ENCODE results near the gene PPP1R11.

The PPP1R11 gene

DNA sequence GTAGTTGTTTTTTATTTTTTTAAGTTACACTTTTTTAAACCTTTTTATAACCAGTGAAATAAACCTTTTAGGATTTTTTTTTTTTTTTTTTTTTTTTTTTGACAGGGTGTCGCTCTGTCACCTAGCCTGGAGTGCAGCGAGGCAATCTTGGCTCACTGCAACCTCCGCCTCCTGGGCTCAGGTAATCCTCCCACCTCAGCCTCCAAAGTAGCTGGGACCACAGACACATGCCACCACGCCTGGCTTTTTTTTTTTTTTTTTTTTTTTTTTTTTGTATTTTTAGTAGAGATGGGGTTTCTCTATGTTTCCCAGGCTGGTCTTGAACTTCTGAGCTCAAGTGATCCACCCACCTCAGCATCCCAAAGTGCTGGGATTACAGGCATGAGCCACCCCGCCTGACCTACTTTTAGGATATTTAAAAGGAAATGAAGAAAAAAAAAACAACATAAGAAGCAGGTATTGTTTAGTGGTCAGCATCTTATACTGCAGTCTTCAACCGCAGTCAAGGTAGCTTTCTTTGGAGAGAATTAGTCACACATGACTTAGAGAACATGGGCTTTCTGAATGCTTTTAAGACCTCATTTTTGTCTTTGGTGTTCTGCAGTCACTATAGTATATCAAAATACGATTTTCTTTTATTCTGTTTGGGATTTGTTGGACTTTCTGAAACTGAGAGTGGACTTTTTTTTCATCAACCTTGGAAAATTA, 4.4 kb upstream of the PPP1R11 start:
- DNase-seq, result no peak

DNA sequence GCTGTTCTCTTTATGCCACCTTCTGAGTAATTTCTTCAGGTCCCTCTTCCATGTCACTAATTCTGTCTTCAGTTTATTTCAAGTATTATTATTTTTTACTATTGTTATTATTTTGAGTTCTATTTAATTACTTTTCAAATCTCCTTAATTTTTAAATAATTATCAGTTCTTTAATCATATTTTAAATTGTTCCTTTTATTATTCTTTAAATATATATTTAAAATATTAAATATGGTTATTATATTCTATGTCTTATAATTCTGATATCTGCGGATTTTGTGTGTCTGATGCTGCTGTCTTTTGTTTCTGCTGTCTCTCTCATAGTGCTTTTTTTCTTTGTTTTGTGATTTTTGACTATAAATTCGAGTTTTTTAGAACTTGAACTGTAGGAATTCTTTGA, 3.7 kb upstream of the PPP1R11 start:
- DNase-seq, result no peak

DNA sequence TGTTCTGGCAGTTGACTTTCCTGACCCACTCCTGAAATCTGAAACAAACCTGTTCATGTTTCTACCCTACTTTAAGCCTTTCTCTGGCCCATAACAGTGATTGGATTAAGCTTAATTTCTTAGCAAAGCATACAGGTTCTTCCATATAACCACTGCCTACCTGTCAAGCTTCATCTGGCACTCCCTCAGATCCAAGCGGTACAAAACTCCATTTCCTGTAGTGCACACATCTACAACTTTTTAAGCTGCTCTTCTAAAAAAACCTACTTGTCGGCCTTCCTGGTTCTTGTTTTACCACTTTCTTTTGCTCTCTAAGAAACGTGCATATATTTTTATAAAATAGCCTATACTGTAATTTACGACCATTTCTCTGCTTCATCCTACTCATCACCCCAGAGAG, 916 bp upstream of the PPP1R11 start:
- DNase-seq, result no peak

DNA sequence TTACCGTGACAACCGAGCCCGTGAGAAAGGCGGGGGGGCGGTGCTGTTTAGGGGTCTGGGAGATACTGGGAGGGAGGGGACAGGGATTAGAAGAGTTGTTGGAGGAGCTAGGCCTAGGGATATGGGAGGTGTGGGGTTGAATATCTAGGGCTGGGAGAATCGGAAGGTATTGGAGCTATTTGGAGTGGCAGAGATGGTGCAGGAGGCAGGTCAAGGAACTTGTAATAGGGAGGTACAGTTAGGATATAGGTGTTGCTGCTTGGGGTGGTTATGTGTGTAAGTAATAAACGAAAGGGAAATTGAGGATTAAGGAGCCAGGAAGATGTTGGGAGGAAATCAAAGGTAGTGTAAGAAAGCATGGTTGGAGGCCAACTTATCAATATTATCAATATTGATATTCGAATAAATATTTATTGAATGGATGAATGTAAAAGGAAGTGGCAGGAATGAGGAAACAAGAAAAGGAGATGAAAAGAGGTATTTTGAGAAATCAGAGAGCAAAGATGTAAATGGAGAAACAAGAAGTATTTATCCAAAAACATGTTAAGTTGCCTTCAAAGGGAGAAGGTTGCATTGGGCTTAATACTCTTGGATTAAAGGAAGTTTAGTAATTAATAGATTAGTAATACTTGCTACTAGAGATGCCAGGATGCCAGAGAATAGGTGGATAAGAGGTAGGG, 602 bp downstream of the PPP1R11 start:
- no peak for DNase-seq

DNA sequence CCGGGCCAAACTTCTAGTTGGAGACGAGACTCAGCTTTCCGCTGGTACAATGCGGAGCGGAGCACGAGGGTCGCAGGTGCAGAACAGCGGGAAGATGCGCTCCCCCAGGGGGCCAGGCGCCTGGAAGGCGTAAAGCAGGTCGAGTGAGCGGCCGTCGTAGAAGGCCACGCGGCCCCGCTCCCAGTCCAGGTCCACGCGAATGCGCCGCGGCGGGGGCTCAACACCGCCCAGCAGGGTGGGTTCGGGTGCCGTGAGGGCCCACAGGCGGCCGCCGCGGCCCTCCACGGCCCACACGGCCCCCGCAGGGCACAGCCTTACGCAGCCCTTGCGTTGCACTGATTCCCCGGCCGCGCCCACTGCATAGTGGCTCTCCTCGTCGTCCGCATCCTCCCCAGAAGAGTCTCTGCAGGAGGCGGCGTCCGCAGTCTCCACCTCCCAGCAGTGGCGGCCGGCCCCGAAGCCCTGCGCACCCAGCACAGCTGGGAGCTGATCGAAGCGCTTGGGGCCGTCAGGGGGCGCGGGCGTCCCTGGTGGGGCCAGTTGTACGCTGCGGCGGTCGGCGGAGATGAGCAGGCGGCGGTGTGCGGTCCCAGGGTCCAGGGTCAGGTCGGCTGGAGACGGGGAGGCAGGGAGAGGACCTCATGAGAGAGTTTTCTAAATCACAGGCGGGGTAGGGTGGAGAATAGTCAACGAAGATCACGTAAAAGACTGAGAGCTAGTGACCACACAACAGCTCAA, 4.3 kb downstream of the PPP1R11 start:
- DNase-seq, result no peak

DNA sequence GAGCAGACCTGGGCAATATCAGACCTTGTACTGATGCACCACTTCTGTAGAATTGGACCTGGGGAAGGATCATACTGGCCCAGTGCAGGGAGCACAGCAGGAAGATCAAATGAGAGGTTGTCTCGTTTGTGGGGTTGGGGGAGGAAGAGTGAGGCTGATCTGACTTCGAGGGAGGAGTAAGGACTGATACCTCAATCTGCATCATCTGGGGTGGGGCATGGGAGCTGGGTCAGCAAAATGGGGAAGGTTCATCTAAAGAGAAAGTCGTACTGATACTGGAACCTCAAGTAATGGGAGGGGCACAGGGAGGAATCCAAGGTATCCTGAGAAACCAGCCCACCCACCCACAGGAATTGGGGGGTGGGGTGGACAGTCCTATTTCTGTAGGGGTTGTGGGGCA, 4.9 kb downstream of the PPP1R11 start:
- no peak for DNase-seq

DNA sequence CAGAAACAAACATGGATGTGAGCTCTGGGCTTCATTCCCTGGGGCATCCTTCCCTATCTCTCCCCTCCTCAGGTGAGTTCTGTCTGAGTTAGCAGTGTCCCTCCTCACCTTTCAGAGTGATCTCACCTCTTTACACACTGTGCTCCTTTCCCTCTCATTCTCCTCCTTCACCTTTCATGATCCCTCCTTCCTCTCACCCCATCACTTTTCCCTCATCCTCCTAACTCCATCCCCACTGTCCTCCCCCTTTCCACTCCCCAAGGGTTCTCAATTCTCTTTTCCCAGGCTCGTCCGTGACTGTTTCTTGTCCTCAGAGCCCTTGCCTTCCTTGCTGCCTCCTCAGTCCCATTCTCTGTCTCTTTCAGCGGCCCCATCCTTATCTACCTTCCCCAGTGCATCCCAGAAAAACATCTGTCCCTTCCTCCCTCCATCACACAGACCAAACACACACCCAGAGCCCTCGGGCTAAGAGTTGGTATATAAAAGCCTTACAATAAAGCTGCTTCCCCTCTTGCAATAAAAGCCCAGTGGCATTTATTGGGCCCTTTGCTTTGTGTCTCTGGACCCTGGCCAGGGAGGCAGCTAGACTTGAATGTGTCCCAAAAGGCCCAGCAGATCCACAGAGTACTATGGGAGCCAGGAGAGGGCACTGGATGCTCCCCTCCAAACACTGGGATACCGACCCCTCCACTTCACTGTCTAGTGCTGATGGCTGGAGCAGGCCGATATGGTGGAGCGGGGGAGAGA, 6.7 kb downstream of the PPP1R11 start:
- DNase-seq, result no peak

DNA sequence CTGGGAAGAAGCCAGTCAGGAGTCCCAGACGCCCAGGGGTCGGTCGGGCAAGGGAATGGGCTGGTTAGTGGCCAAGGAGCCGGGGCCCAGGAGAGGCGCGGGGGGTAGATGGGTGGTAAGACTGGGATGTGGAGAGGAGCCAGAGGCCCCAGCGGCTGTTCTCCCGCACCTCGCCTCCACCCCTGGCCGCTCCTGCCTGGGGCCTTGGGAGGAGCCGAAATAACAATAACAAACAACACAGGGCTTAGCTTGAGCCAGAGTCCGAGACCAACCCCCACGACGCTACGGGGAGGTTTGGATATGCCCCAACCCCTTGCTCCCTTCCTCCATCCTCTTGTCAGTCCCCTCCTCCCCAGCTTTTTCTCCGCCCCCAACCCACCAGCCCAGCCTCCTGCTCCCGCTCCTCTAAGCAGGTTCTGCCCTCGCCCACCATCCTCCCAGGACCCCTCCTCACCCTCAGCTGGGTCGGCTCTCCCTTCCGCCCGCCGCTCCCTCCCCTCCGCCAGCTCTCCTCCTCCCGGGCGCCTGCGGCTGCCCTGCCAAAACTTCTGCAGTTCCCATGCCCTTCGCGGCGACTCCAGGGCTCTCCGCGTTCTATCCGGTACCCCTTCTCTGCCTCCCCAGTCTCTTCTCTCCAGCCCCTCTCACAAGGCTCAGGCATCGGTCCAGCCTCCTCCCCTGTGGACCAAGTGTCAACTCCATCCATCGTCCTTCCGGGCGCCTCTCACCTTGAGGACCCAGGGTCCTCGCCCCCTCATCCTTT, 7.5 kb downstream of the PPP1R11 start:
- no peak for DNase-seq

DNA sequence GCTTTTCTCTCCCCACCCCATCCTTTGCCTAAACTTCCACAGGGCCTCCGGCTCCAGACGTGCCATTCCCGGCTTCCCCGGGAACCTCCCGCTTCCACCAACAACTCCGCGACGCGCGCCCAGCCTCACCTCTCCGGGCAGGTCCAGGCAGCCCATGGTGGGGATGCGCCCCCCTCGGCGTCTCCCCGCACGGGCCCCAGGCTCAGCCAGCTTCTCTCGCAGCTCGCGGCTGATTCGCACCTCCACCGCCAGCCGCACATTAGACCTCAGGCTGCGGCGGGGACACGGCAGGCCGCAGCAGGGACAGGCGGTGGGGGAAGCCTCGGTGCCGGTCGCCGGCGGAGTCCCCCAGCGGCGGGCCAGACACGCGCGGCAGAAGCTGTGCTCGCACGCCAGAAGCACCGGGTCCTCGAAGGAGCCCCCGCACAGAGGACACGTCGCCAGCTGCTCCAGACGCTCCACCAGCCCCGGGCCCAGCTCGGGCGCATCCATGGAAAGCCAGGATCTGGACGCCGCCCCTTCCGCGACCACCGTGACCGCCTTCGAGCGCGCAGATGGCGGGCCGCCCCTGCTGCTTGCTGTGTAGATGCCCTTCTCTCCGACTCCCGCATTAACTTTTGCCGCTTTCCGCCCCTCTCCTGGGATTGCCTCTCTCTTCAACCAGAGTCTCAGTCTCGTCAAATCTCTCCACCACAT, 8.2 kb downstream of the PPP1R11 start, which contains the start of gene RNF39:
RNF39 (minus strand) TSS at position 676 of the 696 bp plus-strand sequence; CDS start at position 492, 184 bp downstream.
- DNase-seq, result no peak

DNA sequence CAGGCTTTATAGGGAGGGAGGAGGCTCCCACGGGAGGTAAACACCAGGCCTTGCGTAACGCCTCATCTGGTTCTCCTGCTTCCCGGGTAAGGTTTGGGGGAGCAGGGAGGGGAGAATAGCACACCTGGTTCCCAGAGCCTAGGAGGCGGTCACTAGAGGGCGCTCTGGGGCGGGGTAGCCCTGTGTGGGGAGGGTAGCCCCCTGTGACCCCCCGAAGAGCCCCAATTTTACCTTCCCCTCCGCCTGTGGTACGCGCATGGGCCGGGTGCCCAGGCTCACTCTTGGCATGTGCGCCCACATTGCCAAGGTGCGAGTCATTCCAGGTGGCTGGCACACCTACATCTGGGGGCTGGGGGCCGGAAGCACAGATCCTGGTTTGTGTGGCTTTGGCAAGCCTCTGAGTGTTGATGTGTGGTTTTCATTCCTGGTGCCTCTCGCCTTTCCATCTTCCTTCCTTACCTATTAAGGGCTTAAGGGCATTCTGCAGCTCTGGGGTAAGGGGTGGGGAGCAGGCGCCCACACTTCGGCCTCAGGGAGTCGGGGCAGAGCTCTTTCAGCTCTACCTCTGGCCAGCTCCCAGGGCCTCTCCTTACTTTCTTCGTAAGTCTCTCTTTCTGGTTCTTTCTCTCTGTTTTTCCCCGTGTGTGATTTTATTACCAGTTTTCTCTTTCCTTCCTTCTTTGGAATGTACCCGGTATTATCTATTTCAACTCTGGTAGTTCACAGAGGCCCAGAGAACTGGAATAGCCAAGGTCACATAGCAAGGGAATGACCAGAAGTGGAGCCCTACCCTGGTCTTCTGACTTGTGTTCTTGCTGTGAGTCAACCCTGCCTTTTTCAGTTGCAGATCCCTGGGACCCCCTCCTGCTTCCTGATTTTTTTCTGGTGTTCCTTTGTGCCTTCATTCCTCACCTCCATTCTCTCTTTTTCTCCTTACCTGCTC, 9.1 kb downstream of the PPP1R11 start:
- no peak for DNase-seq

DNA sequence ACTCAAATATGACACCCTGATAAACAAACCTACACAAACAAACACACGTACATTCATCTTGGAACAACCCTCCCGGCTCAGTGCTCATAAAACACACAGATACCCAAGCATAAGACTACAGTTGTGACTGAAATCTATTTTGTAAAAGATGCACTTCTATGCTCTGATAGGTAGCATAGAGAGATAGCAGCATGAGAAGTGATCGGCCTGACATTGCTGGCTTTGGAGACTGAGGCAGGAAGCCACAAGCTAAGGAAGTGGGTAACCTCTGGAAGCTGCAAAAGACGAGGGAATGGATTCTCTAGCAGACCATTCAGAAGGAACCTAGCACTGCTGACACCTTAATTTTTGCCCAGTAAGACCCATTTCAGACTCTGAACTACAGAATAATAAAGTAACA, 10.2 kb downstream of the PPP1R11 start:
- DNase-seq, result no peak

DNA sequence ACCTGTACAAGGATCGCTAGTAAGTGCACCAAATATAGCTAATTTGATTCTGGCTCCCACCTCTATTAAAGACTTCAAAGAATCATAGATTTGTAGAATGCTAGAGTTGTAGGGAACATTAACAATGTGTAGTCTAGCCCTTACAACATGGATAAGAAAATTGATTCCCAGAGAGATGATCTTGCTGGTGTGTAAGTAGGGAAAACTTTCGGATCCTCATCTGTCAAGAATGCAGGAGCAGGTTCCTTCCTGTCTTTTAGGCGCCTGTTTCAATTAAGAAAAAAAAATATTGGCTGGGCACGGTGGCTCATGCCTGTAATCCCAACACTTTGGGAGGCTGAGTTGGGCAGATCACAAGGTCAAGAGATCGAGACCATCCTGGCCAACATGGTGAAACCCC, 20.9 kb downstream of the PPP1R11 start:
- no peak for DNase-seq

DNA sequence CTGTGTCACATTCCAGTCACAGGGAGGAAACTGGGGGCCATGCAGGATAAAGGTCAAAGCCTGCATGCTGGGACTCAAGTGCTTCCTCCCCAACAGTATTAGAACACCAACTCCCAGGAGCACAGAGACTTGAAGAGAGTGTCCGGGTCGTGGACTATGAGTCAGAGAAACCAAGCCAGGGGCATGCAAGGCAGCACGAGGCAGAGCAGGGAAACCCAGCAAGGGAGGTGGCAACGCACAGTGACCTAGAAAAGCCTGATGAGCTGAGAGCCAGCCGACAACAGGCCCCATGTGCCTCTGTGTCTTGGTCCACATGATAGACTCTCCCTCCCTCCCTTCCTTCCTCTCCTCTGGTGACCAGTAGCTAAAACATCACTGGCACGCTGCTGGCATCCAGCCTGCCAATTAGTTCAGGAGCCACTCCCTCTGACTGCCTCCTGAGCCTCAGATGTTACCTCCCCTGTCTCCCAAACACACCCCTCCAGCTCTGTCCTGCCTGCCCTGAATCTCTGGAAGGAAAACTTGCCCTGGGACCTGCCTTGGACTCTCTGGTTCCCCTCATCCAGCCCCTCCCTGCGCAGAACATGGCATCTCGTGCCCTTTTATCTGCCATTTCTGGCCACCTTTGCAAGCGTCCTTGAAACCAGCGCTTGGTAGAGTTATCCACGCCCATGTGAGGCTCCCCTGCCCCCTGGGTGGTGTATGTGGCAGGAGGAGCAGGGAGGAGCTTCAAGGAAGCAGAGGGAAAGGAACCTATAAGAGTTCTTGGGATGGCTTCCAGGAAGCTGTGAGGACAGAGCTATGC, 24.8 kb downstream of the PPP1R11 start:
- peak; percentile 70 for DNase-seq

DNA sequence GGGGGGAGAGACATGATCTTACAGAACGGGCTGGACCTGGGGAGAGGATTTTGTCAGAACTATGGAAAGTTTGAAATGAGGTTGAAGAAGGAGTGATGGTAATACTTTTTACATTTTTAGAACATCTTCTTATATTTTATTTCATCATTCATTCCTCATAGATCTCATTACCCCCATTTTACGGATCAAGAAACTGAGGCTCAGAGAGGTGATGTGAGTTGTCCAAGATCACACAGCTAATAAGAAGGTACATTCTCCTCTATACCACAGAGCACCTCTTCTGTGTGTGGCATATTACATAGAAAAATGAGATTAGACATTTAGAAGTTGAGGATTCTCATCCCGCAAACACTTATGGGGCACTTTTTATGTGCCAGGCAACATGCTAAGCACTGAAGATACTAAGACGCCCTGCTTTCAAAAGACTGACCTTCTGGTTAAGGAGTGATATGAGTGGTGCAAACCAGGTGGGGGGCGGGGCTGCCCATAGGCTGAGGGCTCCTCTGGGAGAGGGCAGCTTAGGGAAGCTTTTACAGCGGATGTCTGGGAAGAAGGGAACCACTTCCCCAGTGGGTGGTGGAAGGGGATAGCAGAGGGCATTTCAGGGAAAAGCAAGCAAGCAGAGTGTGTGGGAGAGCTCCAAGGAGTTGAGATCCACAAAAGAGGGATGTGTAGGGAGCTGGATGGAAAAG, 26.0 kb downstream of the PPP1R11 start:
- DNase-seq, result no peak

DNA sequence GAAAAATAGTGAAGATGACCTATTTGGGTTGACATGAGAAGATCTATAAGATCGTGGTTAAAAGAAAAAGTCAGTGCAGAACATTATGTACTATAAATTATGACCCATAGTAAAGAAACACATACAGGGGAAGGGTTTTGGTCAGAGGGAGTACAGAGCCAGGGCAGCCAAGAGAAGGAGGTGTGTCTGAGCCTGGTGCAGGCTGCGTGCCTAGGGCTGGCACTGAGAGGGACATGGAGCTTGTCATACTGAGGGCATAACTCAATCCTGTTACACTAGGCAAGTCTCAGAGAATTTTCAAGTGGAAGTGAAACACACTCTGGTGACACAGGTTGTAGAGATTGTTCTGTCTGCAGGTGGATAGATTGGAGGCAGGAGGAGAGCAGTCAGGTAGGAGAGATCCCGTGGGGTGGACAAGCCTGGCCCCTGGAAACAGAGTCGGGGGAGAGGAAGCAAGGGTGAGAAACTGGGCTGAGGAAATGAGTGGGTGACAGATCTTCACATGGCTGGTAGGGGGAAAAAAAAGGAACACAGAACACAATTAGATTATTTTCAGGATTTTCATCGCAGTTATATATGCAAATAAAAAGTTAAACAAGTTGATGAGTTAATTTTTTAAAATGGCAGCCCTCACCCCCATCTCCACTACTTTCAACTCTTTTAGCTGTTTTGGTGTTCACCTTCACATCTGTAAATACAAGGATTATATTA, 27.1 kb downstream of the PPP1R11 start:
- DNase-seq, result no peak

DNA sequence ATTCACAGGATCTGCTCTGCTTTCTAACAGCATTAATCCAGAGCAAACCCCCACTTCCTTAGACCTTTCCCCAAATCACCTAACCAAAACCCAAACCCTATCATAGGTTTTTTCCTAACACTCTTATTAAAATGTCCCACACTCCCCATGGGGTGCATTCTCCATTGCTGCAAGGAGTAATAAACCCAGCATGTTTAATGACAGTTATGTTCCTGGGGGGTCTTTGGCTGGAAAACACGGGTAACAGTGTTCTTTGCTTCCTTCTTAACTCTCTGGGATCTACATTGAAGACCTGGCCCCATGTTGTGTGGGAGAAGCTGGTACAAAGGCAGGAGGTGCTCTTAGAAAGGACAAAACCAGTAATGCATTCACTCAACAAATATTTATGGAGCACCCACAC, 29.8 kb downstream of the PPP1R11 start:
- no peak for DNase-seq

DNA sequence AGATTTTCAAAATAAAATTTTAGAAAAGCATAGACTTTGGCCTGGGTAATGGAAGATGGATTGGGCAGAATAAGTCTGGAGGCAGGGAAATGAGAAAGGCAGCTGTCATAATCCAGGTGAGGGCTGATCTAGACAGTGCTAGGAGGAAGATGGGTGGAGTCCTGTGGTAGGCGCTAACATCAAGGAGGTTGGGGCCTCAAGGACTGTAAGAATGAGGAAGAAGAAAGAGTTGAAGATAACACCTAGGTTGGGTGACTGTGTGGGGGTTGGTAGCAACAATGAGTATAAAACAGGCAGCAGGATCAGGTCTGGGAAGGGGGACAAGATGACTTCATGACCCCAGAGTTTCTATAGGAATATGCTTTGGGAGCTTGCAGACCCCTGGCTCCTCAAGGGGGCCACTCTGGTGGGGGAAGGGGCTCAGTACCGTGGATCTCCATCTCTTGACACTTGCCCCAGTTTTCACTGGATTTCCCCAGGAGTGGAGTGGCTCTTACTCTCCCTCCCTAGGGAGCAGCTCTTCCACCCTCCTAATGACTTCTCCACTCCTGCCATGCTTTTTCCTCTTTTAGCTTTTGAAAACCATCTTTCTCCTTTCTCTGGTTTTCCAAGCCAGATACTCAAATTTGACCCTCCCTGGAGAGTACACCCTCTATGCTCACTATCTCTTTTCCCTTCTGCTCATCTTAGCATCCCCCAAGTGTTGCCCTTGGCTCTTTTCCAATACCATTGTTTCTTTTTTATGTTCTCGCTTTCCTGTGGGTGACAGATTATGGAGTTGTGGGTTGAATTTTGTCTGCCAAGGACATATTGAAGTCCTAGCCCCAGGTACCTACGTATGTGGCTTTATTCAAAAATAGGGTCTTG, 31.1 kb downstream of the PPP1R11 start:
- no peak for DNase-seq
